ENCODE data around the gene PIGBOS1. TPM values are rescaled to one million over a fixed set of nuclear protein-coding genes. Genes with fewer than 3 reads are reported as not detected.
"Not testable (repeated sequence)": the region's sequence is repeated elsewhere in the genome, so short reads cannot be mapped to it uniquely, and the experiment has no call there.

Gene PIGBOS1
- total RNA-seq: 9.8 and 10.3 TPM in 2 replicates

DNA sequence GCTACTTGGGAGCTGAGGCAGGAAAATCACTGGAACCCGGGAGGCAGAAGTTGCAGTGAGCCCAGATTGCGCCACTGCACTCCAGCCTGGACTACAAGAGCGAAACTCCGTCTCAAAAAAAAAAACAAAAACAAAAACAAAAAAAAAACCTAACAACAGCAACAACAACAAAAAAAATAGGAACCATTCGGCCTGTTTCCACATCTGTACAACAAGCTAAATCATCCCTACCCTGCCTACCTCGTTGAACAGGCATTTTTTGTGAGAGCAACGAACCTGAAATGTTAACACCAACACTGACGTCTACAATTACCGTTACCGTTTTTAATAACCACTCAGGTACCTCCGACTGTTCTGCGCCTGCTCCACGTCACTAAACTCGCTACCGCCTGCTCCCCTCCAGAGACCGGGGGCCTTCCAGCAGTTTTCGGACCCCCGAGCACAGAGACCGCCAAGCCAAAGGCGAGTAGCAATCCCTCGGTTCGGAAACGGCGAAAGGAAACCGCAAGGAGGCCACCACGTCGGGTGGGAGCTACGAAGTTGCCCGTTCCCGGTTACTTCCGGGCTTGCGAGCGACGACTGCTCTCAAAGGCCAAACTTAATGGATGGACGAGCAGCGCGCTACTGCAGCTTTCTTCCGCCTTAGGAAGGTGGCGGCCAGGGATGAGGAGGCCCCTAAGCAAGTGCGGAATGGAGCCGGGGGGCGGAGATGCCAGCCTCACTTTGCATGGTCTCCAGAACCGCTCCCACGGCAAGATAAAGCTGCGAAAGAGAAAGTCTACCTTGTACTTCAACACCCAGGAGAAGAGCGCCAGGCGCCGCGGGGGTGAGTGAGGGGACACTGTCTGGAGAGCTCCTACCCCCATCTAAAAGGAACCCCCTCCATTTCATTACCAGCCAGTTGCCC, at the start of gene PIGBOS1, which contains the start of gene PIGB:
PIGBOS1 (minus strand) TSS at position 536 of the 907 bp plus-strand sequence. CDS start 1,331 bp downstream, outside the sequence.
PIGB (plus strand) TSS at position 635 of the 907 bp plus-strand sequence; CDS start at position 664, 29 bp downstream.
- intact Hi-C loops (cut with micrococcal nuclease): loop anchor here (1.0 to 5.0 kb wide), 4 partner anchors 30 to 122 kb away; partner anchors contain the start of genes CCPG1, PIERCE2 and RAB27A

GRCh38 chr15:55366981-55367380, 48.1 kb upstream of the PIGBOS1 start:
- intact Hi-C loops (cut with micrococcal nuclease): no loop called here

DNA sequence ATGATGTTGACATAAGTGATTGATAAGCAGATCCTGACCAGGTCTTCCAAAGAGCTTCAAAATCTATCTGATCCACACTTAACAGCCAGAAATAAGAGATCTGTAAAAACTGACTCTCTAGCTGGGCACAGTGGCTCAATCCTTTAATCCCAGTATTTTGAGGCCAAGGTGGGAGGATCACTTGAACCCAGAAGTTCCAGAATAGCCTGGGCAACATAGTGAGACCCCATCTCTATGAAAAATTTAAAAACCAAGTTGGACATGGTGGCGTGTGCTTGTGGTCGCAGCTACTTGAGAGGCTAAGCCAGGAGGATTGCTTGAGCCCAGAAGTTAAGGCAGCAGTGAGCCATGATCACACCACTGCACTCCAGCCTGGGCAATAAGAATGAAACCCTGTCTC, 43.7 kb upstream of the PIGBOS1 start:
- intact Hi-C loops (cut with micrococcal nuclease): no loop called here

DNA sequence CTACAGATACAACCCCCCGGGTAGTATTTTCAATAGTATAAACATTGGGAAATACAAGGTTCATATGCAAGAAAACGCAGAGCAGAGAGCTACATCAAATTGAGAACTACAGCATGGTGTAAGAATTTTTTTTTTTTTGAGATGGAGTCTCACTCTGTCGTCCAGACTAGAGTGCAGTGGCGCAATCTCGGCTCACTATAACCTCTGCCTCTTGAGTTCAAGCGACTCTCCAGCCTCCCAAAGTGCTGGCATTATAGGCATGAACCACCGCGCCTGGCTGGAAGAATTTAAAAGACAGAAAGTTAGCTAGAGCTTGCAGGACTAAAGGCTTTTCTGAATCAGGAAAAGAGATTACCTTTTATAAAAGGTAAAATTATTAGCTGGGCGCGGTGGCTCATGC, 42.1 kb upstream of the PIGBOS1 start:
- intact Hi-C loops (cut with micrococcal nuclease): no loop called here

DNA sequence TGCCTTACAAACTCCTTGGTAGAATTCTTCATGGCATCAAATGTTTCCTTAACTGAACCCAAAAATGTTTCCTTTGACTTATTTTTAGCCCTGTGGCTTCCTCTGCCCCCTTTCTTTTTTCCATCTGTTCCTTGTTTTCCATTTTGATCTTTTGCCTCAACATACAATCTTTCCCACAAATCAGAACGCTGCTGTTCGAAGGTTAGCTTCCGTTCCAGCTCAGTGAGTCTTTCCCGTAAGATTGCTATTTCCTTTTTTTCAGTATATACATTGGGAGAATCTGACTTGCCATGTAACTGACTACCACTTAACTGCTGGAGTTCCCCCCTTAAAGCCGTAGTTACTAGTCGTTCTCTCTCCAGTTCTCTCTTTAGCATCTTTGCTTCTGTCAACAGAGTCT, 41.3 kb upstream of the PIGBOS1 start:
- intact Hi-C loops (cut with micrococcal nuclease): no loop called here

DNA sequence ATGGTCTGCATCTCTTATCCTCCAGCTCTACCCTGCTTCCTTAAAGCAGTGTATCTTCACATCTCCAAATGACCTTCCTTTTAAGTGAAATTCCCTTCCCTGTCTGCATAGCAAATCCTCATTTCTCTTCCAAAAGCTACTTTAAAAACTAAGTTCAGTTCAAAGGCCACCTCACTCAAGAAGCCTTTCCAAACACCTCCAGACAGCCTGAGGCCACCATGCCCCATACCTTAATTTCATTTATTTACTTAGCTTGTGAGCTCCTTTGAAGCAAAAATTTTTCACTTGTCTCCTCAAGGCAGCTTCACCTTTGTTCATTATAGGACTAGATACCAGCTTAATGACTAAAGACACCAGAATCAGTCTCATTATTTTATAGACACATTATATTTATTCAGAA, 39.5 kb upstream of the PIGBOS1 start:
- intact Hi-C loops (cut with micrococcal nuclease): no loop called here

DNA sequence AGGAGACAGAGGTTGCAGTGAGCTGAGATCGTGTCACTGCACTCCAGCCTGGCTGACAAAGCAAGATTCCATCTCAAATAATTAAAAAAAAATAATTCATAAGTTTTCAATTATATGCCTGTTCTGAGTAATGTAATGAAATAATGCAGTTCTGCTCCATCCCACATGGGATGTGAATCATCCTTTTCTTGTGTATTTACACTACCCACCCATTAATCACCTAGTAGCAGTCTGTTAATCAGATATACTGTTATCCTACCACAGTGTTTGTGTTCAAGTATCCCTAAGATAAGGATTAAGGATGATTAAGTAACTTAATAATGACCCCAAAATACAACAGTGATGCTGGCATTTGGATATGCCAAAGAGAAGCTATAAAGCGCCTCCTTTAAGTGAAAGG, 38.9 kb upstream of the PIGBOS1 start:
- intact Hi-C loops (cut with micrococcal nuclease): no loop called here

- intact Hi-C loops (cut with micrococcal nuclease): no loop called here
Observed at GRCh38 chr15:55356985-55357585, 38.2 kb upstream of the PIGBOS1 start.

GRCh38 chr15:55353025-55353424, 34.1 kb upstream of the PIGBOS1 start:
- intact Hi-C loops (cut with micrococcal nuclease): no loop called here

GRCh38 chr15:55349282-55349681, 30.4 kb upstream of the PIGBOS1 start:
- intact Hi-C loops (cut with micrococcal nuclease): no loop called here

GRCh38 chr15:55348281-55348778, 29.4 kb upstream of the PIGBOS1 start:
- intact Hi-C loops (cut with micrococcal nuclease): no loop called here

DNA sequence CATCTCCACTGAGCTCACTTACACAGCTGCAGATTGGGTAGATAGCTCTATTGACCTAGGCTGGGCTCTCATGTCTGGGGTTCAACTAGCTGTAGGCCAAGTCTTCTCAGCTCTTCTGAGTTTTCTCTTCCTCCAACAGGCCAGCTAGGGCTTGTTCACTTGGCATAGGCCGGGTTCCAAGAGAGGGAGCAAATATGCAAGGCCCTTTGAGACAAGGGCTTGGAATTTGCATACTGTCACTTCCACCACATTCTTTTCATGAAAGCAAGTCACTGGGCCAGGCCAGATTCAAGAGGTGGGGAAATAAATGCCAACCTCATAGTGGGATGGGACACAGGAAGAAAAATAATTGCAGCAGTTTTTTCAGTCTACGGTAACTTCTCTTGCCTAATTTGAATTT, 25.3 kb upstream of the PIGBOS1 start:
- intact Hi-C loops (cut with micrococcal nuclease): no loop called here

DNA sequence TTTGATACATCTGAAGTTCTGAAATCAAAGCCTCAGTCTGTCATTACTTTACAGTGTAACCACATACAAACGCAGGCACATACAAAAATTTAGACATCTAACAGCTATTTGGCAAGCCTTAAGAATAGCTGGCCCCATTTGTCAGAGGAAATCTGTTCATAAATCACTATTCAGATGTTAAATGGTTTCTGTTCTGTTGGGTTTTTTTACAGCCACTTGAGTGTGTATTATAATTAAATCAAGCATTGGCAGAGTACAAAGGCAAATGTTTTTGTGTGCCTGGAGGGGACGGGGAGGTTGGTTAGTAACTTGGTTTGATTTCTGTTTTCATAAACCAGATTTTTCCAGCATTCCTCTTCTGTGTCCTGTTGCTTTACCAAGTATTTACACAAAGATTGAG, 24.2 kb upstream of the PIGBOS1 start:
- intact Hi-C loops (cut with micrococcal nuclease): no loop called here

GRCh38 chr15:55337160-55337559, 18.2 kb upstream of the PIGBOS1 start:
- intact Hi-C loops (cut with micrococcal nuclease): no loop called here

- intact Hi-C loops (cut with micrococcal nuclease): no loop called here
Observed at GRCh38 chr15:55334997-55335396, 16.1 kb upstream of the PIGBOS1 start.

- intact Hi-C loops (cut with micrococcal nuclease): no loop called here
Observed at GRCh38 chr15:55334371-55334770, 15.4 kb upstream of the PIGBOS1 start.

DNA sequence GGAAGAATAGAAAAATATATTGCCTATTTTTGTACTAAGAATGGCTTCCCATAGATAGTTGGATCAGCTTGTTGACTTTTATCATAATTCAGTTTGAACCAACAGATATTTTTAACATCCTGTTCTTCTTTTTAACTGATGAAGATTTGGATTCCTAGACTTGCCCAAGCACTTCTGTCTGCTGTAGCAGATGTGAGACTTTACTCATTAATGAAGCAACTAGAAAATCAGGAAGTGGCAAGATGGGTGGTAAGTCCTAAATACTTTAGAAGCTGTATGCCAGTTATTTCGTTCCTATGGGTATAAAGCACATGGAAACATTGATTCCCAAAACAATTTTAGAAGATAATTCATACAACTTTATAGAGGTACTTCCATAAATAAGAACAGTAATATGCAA, 8.5 kb upstream of the PIGBOS1 start:
- intact Hi-C loops (cut with micrococcal nuclease): no loop called here

DNA sequence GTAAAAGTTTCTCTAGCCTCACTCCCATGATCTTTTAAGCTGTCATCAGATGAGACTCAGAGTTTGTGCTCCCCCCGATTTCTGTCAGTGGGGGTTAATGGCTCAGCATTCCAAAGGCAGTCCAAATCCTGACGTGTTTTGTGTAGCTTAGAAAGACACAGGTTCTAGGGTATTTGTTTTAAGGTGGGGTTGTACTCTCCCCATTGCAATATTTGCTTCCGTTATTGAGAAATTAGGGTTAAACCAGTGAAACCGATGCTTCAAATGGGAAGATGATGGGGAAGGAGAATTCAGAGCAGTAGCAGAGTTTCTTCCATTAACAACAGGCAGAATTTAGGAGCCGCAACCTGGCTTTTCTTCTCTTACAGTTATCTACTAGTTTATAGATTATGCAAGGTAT, 3.5 kb upstream of the PIGBOS1 start:
- intact Hi-C loops (cut with micrococcal nuclease): no loop called here

- intact Hi-C loops (cut with micrococcal nuclease): no loop called here
Observed at GRCh38 chr15:55320963-55321362, 2.0 kb upstream of the PIGBOS1 start.

DNA sequence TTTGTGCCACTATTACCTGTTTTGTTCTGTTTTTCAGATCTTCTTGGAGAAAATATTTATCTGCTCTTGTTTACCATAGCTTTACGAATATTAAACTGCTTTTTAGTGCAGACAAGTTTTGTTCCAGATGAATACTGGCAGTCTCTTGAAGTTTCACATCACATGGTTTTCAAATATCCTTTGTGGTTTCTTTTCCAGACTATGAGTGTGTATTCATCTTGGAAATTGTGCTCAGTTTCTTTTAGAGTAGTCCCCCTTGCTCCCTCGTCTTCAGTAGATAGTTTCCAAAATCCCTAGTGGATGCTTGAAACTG, 1.3 kb upstream of the PIGBOS1 start:
- intact Hi-C loops (cut with micrococcal nuclease): no loop called here

DNA sequence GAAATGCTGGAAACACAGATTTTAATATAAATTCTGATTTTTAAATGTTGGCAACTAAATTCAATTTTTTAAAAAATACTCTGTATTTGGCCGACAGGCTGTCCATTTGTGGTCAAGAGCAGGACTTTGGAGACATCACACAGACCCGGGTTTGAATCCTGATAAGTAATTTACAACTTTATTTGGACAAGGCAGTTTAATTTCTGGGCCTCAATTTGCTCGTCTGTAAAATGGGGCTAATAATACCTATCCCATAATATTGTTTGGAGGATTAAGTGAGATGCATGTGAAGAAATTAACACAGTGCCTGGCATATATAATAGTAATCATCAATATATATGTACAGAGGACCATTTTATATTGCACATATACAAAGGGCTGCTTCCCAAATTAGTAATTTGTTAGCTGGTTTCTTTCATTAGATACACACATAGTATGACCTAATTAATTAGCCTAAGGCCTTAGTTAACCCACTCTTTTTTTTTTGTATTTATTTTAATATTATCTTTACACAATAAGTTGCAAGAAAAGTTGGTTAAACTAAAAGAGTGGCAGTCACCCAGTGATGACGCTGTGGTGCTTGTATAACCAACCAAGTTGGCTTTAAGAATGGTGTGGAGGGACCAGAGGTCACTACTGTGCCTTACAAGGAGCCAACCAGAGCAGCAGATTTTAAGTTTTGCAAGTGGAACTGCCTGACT, 764 bp upstream of the PIGBOS1 start:
- intact Hi-C loops (cut with micrococcal nuclease): loop anchor here (1.0 to 5.0 kb wide), 4 partner anchors 30 to 122 kb away; partner anchors contain the start of genes CCPG1, PIERCE2 and RAB27A

GRCh38 chr15:55302801-55303200, 16.1 kb downstream of the PIGBOS1 start:
- intact Hi-C loops (cut with micrococcal nuclease): not testable (repeated sequence)
